8988T (cell line): ENCODE data around the gene HUNK.

Source experiments
- DNase-seq: peaks from one replicate; pipeline ENCODE4 v3.0.0; 2011

The HUNK gene

DNA sequence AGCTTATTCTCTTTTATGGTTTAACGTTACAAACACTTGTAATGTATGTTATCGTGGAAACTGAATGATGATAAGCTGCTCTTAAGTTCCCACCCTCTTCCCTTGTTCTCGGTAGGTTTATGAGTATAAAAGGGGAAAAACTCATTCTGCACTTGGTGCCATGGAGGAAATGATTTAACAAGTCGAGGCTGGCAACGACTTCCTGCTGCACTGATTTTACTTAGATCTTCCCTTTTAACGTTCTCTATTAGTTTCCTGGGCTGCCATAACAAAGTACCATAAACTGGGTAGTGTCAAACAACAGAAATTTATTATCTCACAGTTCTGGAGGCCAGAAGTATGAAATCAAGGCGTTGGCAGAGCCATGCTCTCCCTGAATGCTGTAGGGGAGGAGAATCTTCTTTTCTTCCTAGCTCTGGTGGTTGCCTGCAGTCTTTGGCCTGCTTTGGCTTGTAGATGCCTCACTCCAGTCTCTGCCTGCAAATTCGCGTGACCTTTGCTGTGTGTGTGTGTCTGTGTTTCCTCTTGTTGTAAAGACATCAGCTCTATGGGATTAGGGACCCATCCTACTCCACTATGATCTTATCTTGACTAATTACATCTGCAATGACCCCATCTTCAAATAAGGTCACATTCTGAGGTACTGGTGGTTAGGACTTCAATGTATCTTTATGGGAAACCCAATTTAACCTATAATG lies 26.3 kb downstream of the HUNK start:
- DNase-seq: no peak

DNA sequence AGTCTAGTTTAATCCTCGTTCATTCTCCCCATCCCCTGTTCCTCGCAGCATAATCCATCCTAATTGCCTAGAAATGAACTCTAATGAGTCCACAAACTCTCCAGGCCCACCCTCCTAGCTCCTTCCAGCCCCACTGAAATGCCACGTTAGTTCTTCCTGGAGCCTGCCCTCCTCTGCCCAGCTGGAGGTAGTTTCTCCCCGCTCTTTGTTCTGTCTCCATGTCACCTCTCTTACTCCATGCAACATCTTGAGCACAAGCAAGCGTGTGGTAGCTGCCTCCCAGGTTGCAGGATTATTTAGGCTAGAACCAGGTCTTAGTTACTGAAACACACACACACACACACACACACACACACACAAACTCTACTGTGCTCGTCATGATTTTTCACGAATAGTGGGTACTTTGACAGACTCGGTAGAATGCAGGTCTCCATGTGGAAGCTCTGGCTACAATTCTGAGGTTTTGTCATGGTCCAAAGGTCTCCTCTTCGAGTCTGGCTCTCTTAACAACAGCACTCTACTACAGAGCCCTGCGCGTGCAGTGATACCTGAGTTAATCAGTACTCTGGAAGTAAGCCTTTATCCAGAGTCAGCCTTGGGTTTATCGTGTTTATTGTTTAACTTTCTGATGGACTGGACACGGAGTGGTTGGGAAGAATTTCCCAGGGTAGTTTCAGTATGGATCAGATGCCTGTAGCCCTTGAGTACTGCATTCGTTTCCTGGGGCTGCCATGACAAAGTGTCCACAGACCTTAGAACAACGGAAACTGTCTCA lies 27.5 kb downstream of the HUNK start:
- DNase-seq: no peak

DNA sequence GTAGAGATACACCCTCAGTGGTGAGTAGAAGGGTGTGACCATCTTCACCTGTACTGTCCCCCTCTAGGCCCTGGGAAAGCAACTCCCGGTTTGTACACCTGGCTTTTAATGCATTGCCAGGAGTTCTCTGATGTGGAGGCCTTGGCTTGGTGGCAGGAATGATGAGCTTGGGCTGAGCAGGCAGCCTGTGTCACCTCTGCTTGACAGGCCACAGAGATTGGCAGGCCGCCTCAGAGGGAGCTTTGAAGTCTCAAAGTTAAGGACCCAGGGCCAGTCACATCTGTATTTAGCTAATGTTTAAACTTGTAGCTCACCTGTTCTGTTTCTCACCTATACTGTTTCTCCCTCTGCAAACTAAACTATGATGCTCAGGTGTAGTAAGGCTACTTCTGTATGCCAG lies 28.5 kb downstream of the HUNK start:
- DNase-seq: no peak

DNA sequence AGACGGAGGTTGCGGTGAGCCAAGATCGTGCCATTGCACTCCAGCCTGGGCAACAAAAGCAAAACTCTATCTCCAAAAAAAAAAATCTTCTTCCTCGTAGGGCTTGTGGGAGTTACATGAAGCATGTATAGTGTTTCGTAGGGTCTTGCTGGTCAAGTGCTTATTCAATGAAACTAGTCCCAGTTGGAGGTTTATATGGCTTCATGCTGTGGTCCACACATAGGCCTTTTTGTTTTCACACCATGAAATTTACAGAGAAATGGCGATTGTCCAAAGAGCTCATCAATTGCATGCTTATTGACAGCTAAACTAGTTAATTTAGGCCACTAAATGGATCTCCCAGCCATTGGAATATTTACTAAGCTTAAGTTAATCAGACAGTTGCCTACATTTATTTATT lies 29.6 kb downstream of the HUNK start:
- no peak for DNase-seq

DNA sequence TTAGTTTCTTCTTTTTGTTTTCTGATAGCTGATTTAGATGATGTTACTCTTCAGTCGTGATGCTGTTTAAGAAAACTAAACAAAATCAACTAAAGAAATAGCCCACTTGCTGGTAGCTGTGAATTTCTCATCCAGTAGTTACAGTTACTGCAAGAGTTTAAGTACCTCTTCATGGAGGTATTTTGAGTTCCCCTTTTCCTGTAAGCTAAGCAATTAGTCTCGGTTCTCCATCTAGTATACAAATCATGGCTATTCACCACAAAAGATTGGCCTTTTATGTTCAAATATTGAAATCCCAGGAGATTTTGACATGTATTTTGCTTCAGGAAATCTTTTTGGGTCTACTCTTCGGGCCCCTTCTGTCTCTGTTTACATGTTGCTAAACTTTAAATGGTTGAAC lies 31.1 kb downstream of the HUNK start:
- DNase-seq: no peak

DNA sequence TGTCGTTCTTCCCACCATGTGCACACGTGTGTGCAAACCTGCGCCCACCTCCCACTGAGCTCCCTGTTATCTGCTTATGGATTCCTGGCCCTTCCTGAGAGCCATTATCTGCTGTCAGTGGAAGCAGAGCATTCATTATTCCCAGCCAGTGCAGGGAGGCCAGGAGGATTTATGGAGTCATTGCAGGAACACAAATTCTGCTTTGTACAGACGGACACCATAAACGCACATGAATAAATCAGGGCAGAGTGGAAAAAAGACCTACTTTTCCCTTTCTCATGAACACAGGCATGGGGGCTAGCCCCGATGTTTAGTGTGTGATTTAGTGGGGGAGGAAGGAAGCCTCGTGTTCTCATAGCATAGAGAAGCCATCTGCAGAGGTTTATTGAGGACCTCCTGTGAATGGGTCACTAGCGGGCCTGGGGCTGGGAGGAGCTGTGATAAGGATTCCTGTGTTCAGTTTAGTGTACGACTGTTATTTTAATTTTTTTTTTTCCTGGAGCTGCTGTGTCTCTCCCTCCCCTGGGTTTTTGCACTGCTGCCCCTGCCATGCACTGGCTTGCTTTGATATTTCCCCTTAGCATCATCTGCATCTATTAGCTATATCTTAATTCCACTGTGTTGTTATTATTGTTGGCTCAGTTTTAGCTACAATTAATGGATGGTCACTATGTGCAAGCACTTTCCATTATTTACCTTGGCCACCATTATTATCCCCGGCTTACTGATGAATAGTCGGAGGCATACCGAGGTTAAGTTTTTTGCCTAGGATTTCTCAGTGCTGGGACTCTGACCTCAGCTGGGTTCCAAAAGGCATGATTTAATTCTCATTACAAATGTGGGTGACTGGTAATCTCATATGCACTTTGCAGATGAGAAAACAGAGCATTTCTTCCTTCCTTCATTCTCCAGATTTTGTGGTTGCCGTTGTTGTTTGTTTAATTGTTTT lies 33.0 kb downstream of the HUNK start:
- no peak for DNase-seq

DNA sequence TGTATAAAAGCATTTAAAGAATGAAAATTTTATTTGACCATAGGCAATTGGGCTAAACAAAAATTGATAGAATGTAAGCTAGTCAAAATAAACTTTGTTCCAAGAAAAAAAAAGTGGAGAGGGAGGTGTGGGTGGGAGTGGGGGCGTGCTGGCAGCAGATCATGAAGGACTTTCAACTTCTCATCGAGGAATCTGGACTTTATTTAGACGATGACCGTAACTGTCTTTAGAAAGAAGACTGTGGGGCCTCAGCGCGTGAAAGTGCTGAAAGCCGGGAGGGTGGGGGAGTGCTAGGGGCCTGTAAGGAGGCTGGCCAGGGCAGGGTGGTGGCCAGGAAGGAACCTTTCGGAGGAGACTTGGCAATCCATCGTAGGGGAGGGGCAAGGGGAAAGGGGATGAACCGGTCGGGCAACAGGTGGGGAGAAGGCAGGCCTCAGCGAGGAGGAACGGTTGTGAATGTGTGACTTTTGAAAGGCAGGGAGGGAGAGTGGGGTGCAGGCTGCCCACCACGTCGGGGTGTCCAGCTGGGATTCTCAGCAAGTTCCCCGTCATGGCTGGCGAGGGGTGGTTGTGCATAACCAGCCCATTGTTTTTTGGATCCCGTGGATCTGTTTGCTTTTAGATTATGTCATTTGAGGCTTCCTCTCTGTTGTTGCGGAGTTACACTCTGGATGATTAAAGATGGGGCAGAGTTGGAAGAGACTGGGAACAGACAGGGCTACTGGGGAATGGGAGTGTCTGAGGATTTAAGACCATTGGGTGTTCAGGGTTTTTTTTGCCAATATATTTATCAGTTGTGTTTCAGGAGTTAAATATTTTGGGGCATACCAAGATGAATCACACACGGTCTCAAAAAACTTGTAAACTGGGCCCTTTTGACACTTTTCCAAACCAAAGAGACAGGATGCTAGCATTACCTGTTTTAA lies 35.5 kb downstream of the HUNK start:
- no peak for DNase-seq

DNA sequence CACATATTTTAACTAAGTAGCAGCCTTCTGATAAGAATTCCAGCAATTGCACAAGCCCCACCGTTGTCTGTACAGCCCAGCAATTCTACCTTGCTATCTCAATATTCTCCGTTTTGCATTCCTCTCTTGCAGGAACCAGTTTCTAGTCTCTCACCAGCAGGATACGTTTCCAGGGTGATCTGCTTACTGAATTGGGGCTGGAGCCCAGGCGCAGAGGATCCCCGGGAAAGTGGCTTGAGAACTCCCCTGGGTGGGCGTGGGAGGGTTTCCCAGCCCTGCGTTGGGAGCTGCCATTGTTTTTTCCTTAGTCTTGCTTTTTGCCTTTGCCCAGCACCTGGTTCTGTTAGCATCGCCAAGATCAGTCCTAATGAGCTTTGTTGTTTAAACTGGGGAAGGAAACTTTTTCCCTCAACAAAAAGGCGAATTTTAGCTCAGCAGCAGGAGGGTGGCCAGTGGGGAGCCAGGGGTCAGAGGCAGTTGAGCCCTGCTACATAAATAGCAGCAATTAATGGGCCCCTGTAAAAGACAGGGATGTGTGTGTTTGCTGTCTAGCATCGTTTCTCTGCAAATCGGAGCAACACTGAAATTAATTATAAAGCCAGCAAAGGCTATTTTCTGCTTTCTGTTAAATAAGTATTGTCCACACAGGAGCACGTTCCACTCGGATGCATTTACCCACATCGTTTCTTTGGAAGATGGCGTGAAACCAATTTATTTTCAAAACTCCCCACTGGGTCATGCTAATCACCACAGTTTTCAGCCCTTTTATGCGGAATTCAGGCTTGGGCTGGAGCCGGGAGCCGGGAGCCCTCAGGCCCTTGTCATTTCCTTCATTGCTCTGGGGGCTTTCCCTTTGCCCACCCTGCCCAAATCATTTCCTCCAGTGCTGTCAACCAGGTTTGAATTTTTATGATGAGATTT lies 36.6 kb downstream of the HUNK start:
- no peak for DNase-seq

DNA sequence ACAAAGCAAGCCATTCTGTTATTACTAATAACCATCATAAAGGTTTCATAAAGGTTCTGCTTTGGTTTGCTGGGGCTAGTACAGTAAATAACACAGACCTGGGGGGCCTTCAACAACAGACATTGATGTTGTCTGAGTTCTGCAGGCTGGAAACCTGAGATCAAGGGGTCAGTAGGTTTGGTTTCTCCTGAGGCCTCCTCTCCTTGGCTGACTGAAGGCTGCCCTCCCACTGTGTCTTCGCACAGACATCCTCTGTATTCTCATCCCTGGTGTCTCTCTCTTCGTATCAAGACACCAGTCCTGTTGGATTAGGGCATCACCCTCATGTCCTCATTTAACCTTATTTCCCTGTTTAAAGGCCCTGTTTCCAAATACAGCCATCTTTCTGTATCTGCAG lies 37.3 kb downstream of the HUNK start:
- no peak for DNase-seq

DNA sequence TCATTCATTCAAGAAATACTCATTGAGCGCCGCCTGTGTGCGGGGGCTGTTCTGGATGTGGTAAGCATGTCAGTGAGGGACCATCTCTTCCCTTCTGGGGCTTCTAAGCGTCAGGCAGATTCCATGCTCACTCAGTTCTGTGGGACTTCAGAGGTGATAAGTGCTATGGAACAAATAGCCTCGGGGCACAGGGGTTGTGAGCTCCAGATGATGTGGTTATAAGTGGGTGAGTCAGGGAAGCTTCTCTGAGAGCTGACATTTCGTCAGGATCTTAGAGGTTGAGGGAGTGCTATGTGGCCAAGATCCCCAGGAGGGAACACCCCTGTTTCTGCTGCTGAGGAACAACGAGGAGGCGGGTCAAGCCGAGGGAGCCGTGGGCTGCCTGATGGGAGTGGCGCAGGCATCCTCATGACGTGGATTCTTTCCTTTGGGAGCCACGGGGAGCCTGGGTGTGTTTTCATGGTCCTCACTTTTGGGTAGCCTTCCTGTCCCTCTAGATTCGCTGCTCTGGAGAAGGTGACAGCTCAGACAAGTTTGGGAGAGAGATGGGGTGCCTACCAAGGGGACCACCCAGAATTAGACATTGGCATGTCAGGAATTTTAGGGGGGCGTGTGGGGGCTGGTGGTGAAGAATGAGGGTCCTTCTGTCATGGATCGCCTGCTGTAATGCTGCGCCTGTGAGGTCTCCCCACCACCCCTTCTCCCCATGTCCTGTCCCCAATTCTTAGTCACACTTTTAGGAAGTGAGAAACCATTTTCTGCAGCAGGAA lies 38.5 kb downstream of the HUNK start:
- DNase-seq: no peak

DNA sequence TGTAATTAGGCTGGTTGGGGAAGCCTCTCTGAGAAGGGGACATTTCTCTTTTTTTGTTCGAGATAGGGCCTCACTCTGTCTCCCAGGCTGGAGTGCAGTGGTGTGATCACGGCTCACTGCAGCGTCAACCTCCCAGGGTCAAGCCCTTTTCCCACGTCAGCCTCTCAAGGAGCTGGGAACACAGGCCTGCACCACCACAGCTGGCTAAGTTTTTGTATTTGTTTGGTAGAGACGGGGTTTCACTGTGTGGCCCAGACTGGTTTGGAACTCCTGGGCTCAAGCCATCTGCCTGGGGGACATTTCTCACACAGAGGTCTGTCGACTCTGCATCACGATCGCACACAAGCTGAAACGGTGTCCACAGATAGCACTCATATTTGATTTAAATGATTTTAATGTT lies 39.7 kb downstream of the HUNK start:
- DNase-seq: no peak

DNA sequence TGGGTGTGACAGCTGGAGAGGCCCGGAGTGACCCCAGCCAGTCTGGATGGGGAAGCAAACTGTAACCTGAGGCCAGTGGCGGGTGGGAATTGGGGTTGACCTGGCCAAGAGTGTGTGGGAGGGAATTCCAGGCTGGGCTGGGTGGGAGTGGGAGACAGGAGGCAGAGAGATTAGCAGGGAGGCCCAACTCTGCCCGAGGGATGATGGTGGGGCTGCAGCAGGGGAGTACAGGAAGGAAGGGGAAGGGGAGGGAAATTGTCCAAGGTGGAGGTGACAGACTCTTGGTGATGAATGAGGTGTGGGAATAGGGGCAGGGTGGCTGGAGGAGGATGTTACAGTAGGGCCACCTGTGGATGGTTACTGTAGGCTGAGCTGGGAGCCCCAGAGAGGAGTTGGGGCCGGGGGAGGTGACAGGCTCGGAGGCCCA lies 40.4 kb downstream of the HUNK start:
- no peak for DNase-seq

DNA sequence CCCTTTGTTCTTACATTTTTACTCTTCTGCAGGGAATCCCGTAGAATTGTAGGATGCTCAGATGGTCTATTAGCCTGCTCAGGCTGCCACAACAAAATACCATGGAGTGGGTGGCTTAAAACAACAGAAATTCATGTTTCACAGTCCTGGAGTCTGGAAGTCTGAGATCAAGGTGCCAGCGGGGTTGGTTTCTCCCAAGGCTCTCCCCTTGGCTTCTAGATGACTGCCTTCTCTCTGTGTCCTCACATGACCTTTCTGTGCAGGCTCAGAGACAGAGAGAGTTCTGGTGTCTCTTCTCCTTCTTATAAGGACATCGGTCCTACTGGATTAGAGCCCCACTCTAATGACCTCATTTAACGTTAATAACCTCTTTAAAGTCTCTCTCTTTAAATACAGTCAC lies 41.7 kb downstream of the HUNK start:
- no peak for DNase-seq

DNA sequence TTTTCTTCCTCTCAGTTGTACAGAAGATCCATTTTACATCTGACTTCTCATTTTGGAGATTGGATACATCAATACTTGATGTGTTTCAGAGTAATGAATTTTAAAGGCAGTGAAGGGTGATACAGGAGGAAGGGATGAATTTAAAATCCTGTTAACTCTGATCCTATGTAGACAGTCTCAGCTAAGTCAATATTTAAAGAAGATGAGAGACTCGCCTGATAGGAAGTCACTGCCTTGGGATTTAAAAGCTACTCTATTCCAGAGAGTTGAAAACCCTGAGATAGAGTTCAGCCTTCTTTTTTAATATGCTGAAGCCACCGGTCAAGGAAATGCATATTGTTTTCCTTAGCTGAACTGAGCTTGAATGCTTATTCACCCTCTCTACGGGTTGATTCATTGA lies 42.7 kb downstream of the HUNK start:
- no peak for DNase-seq

DNA sequence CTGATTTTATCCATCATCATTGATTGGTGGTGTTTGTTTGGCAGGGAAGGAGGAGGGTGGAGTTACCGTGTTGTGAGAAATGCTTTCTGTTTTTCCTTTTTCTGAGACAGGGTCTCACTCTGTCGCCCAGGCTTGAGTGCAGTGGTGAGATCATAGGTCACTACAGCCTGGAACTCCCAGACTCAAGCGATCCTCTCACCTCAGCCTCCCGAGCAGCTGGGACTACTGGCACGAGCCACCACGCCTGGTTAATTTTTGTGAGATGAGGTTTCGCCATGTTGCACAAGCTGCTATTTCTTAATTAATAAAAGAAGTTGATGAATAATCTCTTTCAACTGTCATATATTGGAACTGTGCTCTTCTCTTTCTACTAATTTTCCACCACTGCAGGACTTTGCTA lies 44.3 kb downstream of the HUNK start:
- no peak for DNase-seq

DNA sequence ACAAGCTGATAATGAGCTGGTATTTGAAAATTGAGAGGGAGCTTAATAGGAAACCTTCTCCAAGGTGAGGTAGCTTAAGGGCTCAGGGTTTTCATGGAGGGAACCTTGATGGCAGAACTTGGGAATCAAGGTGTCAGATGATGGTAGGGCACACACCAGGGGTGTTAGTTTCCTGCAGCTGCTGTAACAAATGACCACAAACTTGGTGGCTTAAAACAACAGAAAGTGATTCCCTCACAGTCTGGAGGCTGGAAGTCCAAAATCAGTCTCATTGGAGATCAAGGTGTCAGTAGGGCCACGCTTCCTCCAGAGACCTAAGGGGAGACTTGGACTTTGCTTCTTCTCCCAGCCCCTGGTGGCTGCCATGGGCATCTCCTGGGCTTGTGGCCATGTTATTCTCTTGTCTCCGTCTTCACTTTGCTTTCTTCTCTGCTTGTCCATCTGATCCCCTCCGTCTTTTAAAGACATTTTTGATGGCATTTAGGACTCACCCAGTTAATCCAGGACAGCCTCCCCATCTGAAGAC lies 45.5 kb downstream of the HUNK start:
- DNase-seq: no peak

DNA sequence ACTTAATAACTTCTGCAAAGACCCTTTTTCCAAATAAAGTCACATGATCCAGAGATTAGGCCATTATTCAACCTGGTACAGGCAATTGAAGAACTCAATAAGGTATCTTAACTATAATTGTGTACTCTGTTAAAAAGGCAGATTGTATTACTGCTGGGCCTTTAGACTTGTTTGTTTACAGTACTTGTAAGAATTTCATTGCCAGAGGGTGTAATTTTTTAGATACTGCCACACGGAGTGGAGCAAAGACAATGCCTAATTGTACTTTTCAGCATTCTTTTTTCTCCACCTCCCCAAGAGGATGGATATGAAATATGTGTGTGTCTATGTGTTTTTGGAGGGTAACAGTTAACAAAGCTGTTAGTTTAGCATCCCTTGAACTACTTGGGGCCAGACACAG lies 47.5 kb downstream of the HUNK start:
- no peak for DNase-seq

DNA sequence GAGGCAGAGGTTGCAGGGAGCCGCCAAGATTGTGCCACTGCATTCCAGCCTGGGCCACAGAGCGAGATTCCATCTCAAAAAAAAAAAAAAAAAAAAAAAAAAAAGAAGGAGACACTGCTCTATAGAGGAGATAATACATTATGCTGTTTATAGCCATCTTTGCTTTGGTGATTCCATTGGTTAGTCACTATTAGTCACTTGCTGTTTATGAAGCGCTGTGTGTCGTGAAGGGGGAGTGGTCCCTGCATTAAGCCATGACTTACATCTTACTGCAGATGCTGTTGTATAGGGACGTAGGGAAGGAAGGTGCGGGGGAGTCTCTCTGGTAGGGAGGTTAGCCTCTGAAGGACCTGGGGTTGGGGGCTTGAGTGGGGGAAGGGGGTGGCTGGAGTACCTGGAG lies 48.3 kb downstream of the HUNK start:
- no peak for DNase-seq

DNA sequence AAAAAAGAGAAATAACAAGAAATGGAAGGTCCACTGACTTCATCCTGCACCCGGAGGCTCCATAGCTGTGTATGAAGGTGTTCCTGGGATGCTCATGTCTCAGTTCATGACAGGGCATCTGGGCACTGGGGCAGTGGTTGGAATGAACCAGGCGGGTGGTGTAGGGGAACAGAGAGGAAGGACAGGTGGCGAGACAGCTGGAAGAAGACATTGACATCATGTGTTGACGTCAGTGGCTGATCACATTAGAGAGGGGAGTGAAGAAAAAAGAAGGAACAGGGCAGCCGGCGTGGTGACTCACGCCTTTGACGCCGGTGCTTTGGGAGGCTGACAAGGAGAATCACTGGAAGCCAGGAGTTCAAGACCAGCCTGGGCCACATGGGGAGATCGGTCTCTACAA lies 50.1 kb downstream of the HUNK start:
- DNase-seq: no peak

DNA sequence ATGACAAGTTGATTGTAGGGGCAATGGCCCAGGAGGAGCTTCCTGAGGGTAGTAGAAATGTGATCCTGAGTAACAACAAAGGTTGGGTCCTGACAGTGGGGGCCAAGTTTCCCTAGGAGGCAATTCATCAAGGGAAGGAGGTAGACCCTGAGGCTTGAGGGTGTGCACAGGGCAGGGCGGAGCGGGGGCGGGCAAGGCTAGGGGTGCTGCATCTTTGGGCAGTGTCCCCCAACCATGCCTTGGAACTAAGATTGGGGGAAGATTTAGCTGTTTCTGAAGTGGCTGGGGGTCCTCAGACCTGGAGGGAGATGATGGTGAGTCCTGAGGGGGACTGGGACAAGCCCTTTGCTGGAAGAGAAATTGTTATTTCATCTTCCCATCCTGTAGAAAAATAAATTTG lies 50.9 kb downstream of the HUNK start:
- no peak for DNase-seq
